GM18909 (cell line): Measurements from ENCODE around the gene APLN.

Source experiments
- ATAC-seq: cut with Tn5 transposase; IDR thresholded peaks from one replicate; pipeline ENCODE4 v1.9.1; 2021; ENCODE audit warnings: mild to moderate bottlenecking; ENCODE audit not compliant: unreplicated experiment, poor library complexity

APLN gene, protein sequence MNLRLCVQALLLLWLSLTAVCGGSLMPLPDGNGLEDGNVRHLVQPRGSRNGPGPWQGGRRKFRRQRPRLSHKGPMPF

DNA sequence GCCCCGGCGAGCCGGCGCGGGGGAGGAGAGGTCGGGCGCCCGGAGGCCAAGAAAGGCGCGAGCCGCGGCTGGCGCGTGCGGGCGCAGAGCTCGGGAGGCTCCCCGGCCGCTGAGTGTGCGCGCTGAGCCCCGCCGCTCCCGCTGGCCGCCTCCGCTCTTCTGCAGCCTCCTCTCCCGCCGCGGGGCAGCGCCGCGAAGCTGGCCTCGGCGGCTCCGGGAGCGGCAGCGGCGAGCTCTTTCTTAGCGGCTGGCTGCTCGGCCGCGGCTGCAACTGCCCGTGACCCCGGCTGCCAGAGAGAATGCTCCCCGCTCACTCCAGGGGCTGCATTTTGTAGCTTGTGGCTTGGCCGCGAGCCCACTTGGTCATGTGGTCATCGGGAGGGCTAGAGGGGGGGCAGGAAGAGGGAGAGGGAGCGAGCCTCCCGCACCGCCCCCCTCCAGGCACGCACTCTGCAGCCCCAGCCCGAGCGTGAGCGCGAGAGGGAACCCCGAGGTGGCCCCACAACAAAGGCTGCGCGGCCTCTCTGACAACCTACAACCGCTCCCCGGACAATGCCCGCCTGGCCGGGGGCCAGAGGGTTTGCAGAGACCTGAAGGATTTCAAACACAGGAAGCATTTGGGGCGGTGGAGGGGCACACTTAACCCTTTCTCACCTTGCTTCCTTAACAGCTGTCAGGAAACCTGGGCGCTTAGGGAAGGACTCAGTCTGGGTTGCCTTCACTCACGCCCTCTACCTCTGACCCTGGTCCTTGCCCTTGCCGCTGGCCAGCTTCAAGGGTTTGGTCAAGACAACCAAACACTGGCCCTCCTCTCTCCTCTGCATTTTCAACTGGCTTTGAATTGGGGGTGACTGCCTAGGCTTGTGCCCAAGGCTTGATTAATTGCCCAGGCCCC, at the start of gene APLN:
APLN (minus strand) TSS at position 305 of the 895 bp plus-strand sequence. CDS start 326 bp downstream, outside the sequence.
- ATAC-seq = peak; percentile 34

DNA sequence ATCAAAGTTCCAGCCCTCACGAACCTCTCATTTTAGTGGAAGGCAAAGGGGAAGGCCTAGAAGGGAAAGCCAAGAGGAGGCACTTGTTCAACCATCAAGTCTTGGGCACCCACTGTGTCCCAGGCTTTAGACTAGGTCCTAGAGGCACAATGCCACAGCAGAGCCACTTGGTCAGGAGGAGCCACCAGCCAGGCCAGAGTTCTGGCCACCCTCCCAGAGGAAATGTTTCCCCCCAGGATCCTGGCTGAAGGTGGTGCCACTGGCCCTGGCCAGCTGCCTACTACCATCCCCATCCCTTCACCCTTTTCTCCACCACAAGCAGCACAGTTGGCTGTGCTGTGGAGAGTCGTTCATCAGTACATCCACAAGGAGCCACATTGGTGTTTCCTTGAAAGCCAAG, 49.7 kb upstream of the APLN start:
- ATAC-seq = no peak

DNA sequence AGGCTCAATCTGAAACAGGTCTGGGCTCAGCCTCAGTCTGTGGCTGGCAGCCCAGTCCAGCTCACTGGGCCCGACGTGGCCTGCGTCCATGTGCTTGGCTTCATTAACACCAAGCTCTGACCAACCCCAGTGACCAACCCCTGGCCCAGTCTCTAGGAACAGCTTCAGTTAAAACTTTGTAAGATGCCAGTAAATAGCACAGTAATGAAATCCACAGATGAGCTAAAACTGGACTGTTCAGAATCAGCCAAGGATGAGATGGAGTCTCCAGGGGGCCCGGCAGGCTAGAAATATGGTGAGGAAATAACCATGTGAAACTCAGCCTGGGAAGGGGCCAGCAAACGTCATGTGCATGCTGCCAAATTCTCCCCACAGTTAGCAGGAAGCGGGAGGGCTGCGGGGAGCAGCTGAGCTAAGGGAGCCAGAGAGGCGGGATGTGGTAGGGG, 46.9 kb upstream of the APLN start:
- no peak for ATAC-seq

DNA sequence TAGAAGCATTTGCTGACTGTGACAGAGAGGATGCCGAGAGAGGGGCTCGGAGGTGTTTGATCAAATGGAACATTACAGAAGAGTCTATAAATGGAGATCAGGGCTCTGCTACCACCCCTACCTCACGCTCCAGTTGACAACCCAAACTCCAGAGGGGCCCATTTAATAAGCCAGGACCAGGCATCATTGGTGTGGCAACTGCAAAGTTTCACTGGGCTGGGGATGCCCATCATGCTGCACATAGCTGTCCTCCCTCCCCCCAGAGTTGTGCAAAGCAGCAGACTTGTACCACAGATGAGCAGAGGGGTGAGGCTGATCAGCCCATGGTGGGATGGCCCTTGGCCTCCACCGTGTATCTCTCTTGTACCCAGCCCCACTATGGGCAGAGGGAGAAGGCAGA, 45.8 kb upstream of the APLN start:
- no peak for ATAC-seq

DNA sequence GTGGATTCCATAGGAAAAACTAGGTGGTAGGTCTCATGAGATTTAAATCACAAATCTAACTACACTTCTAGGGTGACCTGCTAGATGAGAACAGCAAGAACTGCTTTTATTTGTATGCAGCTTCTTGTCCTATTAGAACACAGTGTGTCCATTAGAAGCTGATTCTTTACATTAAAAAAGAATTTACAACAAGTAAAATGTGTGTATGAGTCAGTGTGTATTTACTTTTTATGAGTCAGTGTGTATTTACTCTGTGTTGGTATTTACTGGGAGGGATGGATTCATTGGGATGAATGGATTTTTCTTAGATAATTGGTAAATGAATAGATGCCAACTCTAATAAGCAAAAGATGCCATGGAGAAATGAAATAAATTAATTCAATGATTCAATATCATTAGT, 43.4 kb upstream of the APLN start:
- ATAC-seq = no peak

DNA sequence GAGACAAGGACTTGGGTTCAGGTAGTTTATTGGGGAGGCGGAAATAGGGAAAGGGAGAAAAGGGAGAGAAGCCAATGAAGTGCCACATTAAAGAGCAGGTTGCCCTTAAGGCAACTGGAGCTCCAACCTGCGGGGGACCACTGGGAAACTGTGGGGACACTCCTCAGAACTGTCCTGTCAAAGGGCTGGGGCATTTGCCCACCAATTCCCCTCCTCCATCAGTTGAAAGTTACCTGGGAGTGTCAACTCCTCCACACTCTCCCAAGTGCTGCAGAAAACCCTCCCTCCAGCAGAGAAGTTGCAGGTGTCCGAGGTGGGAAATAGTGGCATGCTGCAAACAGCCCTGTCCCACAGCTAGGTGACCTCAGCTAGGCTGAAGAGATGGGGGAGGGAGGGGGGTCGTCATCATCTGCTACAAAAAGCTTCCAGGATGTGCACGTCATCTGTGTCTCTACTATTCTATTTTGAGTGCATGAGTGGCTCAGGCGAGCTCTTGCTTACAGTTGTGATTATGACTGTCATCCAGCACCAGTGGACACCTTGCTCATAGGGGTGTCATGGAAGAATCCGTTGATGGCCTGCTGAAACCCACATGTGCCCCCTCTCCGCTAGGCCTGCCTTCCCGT, 42.6 kb upstream of the APLN start:
- ATAC-seq = no peak

- ATAC-seq = no peak
Measured at GRCh38 chrX:129696463-129697155, 41.9 kb upstream of the APLN start.

GRCh38 chrX:129695937-129696336, 41.2 kb upstream of the APLN start:
- ATAC-seq = no peak

- no peak for ATAC-seq
Measured at GRCh38 chrX:129695535-129695934, 40.8 kb upstream of the APLN start.

GRCh38 chrX:129694805-129695204, 40.0 kb upstream of the APLN start:
- no peak for ATAC-seq

DNA sequence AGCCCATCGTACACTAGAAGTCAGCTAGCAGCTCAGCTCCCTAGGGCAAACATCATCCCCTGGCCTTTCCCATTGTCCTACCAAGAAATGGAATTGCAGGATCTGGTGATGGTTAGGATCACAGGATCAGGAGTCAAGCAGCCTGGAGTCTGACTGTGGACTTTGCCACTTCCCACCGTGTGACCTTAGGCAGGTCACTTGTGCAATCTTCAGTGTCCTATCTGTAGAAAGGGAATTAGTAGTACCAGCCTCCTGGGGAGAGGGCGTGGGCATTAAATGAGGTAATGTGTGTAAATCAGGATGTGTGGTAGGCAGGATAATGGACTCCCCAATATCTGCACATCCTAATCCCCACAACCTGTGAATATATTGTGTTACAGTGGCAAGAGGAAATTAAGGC, 38.6 kb upstream of the APLN start:
- ATAC-seq = no peak

DNA sequence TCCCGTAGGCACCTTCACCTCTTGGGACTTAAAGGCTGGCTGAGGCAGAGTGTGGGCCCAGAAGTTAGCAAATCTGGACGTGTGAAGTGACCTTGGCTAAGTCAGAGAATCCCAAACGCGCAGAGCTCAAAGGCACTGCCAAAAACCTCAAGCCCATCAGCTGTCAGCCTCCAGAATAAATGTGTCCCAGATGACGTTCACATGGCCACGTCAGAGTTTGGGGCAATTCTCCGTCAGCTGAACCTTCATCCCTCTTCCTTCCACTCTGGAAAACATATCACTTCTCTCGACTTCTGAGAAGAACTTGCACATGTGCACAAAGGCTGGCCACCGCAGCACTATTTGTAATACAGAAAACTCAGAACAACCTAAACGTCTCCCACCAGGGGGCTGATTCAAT, 35.7 kb upstream of the APLN start:
- ATAC-seq = no peak

GRCh38 chrX:129689796-129690195, 35.0 kb upstream of the APLN start:
- no peak for ATAC-seq

- no peak for ATAC-seq
Measured at GRCh38 chrX:129688097-129688496, 33.3 kb upstream of the APLN start.

DNA sequence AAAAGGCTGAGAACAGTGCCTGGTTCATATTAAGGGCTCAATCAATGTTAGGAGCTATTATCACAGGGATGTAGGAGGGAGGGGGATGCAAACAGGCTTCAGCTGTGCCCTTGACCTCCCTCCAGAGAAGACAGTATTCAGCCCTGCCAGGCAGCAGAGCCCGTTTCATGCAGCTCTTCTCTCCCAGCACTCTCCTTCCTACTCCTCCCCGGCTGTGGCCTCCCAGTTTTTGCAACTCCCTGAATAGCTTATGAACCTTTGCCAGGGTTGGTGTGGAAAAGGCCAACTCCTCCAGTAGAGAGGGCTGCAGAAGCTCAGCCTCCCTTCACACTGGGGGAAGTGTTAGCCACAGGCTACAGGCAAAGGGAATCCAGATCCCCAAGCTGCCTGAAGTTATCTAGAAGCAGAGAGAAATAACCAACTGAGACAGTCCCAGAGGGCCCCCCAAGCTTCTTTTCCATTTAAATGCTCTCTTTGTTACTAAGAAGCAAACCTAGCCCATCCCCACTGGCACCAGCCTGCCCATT, 31.7 kb upstream of the APLN start:
- ATAC-seq = no peak

GRCh38 chrX:129682979-129683378, 28.2 kb upstream of the APLN start:
- no peak for ATAC-seq

DNA sequence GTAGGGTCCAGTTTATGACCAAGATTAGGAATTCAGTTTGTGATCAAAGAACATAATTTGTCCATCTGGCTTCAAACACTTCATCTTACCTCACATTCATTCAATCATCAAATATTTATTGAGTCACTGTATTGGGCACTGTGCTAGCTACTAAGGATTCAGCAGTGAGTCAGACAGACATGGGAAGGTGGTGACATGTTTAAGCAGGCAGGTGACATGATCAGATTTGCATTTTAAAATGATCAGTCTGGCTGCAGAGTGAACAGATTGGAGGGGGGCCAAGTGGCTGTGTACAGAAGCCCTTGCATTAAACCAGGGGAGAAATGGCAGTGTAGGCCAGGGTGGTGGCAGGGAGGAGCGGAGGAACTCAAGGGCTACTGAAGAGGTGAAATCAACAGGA, 25.1 kb upstream of the APLN start:
- no peak for ATAC-seq

- ATAC-seq = peak; percentile 41
Measured at GRCh38 chrX:129678614-129679195, 23.9 kb upstream of the APLN start.

GRCh38 chrX:129667412-129667811, 12.7 kb upstream of the APLN start:
- ATAC-seq = no peak

GRCh38 chrX:129665916-129666644, 11.3 kb upstream of the APLN start:
- no peak for ATAC-seq
